NCI-H460 (cell line): ENCODE measurements around the gene MEP1A. TPM values are rescaled to one million over a fixed set of nuclear protein-coding genes. Genes with fewer than 3 reads are reported as not detected.
"Not testable (repeated sequence)": the region's sequence is repeated elsewhere in the genome, so short reads cannot be mapped to it uniquely, and the experiment has no call there.

Experiments
- DNase-seq: peaks from one replicate; pipeline ENCODE4 v3.0.0-alpha.2; 2016; ENCODE audit warnings: low read depth; ENCODE audit errors: extremely low read depth
- polyA plus RNA-seq: library from polyadenylated mRNA; depleted of rRNA; stranded (reverse); fragments of >200 nt; gene quantifications from 2 replicates; pipeline ENCODE4 v1.2.3, GENCODE V29; 2014; cell fraction: nucleus; rRNA removed
- total RNA-seq: library from RNA; depleted of rRNA; stranded (reverse); fragments of >200 nt; shearing (Covaris generic); gene quantifications from 2 replicates; pipeline ENCODE4 v1.2.3, GENCODE V29; 2014; rRNA removed

The MEP1A gene
- not detected in 2 replicates for total RNA-seq
- polyA plus RNA-seq = not detected in 2 replicates

GRCh38 chr6:46793138-46793537 lies at the start of gene MEP1A:
Gene MEP1A, plus strand, starts transcription at chr6:46793389. Its CDS starts 10 bp downstream, at chr6:46793399.
- no peak for DNase-seq

- DNase-seq = no peak
These were observed 49.6 kb upstream of the MEP1A start for GRCh38 chr6:46743425-46744158.

- DNase-seq = not testable (repeated sequence)
These were observed 48.9 kb upstream of the MEP1A start for GRCh38 chr6:46744159-46744725.

GRCh38 chr6:46745973-46746372 lies 47.2 kb upstream of the MEP1A start:
- no peak for DNase-seq

- DNase-seq = no peak
These were observed 46.5 kb upstream of the MEP1A start, which contains the start of gene ANKRD66 for GRCh38 chr6:46746696-46747095. Gene ANKRD66, plus strand, starts transcription at chr6:46746933. Its CDS starts 5,016 bp downstream, at chr6:46751949.

- DNase-seq = no peak
These were observed 44.2 kb upstream of the MEP1A start for GRCh38 chr6:46748940-46749503.

- DNase-seq = no peak
These were observed 43.5 kb upstream of the MEP1A start for GRCh38 chr6:46749731-46750130.

GRCh38 chr6:46751658-46752057 lies 41.5 kb upstream of the MEP1A start:
- DNase-seq = no peak

- no peak for DNase-seq
These were observed 37.3 kb upstream of the MEP1A start for GRCh38 chr6:46755865-46756264.

GRCh38 chr6:46756469-46757213 lies 36.5 kb upstream of the MEP1A start:
- DNase-seq = no peak

GRCh38 chr6:46757214-46757596 lies 36.0 kb upstream of the MEP1A start:
- DNase-seq = no peak

- no peak for DNase-seq
These were observed 34.0 kb upstream of the MEP1A start for GRCh38 chr6:46758960-46759753.

GRCh38 chr6:46760925-46761324 lies 32.3 kb upstream of the MEP1A start:
- no peak for DNase-seq

- no peak for DNase-seq
These were observed 29.7 kb upstream of the MEP1A start for GRCh38 chr6:46763466-46763865.

- DNase-seq = not testable (repeated sequence)
These were observed 28.9 kb upstream of the MEP1A start for GRCh38 chr6:46764280-46764679.

- no peak for DNase-seq
These were observed 28.2 kb upstream of the MEP1A start for GRCh38 chr6:46764961-46765360.

- no peak for DNase-seq
These were observed 21.2 kb upstream of the MEP1A start for GRCh38 chr6:46772016-46772415.

GRCh38 chr6:46772762-46773161 lies 20.4 kb upstream of the MEP1A start:
- DNase-seq = no peak

GRCh38 chr6:46773201-46773855 lies 19.9 kb upstream of the MEP1A start:
- no peak for DNase-seq

- not testable (repeated sequence) for DNase-seq
These were observed 18.5 kb upstream of the MEP1A start for GRCh38 chr6:46774736-46775135.
